ENCODE measurements around the gene BTBD7.
"Not testable (repeated sequence)": the region's sequence is repeated elsewhere in the genome, so short reads cannot be mapped to it uniquely, and the experiment has no call there.

Gene BTBD7

DNA sequence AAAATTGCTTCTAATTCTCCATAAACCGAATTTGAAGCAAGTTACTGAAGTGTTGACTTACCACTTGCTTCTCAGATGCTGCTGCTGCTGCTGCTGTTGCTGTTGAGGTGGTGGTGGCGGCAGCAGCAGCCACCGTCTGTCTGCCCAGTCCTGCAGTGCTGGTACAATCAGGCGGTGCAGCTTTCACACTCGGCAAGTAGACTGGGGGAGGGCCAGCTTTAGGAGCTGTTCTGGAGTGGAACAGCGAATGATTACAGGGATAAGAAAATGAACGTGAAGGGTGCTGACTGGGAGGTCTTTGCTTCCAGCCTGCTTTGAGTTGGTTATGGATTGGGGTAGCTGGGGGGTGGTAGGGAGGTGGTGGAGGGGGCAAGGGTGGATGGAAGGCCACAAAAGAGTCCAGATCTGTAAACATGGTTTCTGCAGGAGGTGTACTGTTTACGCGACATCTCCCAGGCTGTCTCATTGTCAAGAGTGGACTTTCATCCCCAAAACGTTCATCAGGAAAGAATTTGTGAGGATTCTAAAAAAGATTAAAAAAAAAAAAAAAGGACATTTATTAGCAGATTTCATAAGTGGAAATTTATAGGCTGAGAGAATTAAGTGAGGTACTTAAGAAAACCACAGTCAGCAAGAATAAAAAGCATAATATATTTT lies 86.9 kb downstream of the BTBD7 start:
- DNase-seq = peak in 1 of 3 experiments; percentile 30

DNA sequence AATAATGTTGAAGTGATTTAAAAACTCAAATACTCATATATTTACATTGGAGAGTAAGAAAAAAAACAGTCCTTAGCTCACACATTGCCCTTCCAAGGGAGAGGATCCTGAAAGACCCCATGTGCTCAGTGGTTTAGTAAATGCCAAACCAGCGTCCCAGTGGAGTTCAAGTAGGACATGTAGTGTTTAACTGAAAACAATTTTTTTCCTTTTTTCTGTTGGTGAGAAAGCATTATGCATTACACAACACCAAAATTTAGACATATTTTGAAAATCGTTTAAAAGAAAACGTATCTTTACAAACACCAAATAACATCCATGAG lies 92.2 kb downstream of the BTBD7 start:
- no peak for DNase-seq

DNA sequence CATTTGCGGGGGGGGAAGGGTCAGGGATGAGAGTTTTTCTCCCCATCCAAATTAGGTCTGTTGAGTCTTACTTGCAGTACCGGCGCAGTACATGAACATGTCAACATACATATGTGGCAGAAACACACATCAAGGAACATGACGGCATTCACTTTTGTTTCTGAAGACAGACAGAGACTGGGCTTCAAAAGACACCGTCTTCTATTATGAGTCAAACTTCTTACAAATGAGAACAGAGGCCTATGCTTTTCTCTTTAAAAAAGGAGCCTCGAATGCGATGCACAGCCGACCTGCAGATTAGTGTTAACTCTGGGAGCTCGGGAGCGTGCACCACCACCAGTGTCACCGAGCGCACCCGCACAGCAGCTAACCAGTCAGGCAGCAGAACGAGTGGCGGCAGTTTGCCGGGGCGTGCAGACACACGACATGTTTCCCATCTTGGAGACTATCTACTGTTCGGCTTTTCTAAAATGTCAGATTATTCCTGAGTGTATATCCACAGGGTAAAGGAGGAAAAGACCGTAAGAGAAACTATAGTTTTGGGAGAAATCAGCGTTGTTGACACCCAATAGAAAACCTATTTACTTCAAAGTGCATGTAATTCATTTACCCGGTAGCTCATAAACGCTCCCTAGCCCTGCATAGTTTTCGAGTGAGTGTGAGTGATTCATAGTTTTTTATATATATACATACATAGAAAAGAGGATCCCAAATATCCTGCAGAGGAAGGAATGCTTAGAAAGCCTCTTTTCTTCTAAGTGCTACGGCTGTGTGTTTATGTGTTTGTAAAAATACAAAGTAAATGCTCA lies 92.8 kb downstream of the BTBD7 start:
- no peak for DNase-seq

DNA sequence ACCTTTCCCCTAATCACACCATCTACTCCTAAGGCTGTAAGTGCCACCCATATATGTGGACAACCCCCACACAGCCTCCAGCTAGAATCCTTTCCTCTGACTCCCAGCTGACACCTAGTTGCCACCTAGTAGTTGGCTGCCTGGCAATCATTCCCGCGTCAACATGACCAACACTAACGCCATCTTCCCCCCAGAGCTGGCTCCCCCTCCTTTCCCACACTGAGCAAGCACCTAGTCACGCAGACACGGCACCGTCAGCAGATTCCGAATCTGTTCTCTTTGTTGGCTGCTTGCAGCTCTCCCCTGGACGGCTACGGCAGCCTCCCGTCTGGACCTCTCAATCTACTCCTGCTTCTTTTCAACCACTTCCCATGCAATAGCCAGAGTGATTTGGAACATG lies 98.0 kb downstream of the BTBD7 start:
- no peak for DNase-seq

DNA sequence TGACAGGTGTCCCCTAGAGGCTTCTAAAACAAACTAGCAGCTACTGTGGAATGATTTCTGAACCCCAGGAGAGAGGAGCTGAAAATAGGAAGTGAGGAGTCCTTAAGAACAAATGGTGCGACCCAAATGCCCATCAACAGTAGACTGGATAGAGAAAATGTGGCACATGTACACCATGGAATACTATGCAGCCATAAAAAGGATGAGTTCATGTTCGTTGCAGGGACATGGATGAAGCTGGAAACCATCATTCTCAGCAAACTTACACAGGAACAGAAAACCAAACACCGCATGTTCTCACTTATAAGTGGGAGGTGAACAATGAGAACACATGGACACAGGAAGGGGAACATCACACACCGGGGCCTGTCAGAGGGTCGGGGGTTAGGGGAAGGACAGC lies 99.8 kb downstream of the BTBD7 start:
- DNase-seq = not testable (repeated sequence)

DNA sequence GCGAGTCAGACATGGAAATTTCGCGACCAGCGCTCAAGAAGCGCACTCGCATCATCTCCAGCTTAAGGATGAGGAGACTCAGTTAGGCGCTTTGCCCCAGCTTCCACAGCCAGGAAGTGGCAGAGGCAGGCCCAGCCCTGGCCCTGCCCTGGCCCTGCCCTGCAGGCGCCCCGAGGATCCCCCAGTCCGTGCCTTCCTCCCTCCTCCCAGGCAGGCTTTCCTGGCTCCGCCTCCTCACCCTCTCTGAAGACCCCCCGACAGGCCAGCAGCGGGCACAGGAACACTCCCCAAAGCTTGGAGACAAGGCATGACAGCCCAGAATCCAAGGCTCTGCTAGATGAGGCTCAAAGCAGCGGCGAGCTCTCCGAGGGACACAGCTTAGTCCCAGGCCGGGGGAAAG lies 100.7 kb downstream of the BTBD7 start:
- no peak for DNase-seq

DNA sequence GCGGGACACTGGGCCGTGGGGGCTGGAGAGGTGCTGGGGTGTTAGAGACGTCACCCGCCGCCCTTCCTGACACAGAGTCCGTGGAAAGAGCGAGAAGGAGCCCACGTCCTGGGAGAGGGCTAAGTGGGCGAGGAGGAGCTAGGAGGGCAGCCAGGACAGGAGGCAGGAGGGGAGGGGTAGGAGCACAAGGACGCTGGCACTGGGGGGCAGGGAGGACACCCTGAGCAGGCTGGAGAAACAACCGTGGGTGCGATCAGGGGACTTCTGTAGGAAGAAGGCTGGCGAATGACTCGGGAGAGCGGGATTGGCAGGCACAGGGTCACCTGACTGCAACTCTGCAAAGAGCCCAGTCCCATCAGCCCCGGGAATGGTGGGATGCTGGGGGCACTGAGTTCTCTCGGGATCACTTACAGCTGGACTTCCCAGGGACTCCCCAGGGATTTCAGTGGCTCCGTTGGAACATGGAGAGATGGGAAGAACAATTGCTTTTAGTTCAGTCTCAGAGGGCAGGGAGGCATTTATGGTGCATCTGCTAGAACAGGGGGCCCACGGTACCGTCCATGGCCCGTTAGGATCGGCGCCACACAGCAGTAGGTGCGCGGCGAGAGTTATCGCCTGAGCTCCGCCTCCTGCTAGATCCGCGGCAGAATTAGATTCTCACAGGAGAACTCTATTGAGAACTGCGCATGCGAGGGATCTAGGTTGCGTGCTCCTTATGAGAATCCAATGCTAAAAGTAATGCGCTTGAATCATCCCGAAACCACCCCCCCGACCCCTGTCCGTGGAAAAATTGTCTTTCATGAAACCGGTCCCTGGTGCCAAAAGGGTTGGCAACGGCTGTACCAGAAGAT lies 101.5 kb downstream of the BTBD7 start:
- DNase-seq = peak in 2 of 3 experiments; percentile 48 to 59

DNA sequence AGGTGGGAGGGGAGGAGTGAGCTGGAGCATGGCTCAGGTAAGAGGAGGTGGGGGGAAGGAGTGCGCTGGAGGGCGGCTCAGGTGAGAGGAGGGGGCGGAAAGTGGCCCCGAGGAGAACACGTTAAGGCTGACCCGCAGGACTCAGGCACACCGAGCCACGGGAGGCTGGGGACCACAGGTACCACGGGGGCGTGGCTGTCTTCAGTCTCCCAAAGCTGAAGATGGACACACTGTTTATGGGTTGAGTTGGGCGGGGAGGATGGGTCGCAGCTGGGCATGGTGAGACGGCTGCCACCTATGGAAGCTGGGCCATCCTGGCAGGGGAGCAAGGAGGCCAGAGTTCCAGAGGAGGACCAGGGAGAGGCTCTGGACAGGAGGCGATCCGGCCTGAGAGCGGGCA lies 102.3 kb downstream of the BTBD7 start:
- DNase-seq = no peak

DNA sequence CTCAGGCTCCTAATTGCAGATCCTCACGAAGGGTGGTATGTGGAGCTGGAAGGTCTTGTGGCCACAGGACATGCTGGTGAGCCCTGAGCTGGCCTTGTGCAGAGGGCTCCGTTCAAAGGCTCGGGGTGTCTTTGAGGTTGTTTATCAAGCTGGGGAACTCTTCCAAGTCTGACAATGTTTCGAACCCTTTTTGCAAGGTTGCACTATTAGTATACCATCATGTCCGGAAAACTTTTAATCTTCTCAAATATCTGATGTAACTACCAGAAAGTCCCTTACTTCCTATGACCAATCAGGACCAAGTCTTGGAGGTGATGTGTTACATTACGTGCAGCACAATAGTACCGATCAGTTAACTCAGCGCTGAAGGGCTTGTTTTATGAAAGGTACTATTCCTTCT lies 104.3 kb downstream of the BTBD7 start:
- DNase-seq = no peak

DNA sequence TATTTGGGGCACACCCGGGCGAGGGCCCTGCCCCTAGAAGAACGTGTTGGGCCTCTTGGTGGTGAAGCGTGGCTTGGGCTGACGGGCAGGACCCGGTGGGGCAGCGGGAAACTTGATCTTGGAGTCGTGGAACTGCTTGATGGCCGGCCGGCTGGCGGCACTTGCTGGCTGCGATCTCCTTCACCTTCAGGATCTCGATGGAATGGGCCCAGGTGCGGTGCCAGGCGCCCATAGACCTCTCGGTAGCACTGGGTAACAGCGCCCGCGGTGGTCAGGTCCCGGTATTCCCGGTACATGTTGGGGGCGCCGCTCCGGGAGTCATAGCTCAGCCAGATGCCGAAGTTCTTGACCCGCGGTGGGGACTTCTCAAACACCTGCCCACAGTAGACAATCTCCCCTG lies 109.3 kb downstream of the BTBD7 start:
- DNase-seq = no peak

DNA sequence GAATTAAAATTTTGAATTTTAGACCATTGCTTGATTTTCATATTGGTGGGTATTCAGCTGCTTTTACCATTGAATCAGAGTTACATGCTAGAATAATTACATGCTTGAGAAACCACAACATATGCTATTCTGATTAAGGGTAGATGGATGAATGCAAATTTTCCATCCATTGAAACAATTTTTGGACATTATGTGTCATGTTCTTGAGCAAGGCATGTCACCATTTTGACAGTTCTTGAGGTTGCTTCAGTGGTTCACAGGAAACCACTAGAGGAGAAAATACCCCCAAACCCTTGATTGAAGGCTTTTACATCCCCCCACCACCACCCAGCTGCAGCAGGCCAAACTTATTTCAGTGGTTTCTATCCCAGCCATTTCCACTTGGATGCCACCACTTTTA lies 112.3 kb downstream of the BTBD7 start:
- DNase-seq = no peak

DNA sequence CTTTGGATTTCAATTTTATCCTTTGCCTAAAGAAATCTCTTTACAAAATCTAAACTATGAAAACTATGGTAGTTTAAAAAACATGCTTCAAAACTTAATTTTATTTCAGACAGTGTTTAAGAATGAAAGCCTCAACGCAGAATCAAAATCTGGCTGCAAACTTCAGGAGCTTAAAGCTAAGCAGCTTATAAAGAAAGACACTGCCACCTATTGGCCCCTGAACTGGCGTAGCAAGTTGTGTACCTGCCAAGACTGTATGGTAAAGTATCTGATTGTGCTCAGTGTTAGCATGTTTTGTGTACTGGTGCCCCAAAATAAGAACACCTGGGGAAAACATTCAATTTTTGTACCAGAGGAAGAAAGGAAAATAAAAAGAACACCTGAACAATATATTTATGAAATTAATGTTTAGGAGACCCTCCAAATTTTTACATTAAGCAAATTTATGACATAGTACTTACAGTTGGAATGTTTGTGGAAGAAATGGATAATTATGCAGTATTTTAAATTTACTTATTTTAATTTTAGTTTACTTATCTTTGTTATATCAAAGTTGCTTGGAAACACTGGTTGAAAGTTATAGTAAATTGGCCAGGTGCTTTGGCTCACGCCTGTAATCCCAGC lies 113.6 kb downstream of the BTBD7 start:
- peak; percentile 33 to 75 (median 47) for DNase-seq

DNA sequence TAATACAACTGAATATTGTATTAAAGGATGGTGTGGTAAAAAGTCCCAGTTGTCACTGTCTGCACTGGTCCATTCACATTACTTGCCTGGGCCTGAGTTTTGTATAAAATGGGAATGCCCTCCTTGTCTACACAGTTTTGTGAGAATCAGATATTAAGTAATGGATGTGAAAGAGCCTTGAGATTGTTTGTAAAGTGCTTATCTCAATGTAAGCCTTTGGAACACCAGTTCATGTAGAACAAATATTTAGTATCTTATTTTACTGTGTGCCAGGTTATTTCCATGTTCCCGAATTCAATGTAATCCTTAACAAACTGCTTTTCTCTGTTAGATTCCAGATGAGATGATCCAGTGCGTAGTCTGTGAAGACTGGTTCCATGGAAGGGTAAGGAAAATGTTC lies 118.2 kb downstream of the BTBD7 start:
- DNase-seq = no peak

DNA sequence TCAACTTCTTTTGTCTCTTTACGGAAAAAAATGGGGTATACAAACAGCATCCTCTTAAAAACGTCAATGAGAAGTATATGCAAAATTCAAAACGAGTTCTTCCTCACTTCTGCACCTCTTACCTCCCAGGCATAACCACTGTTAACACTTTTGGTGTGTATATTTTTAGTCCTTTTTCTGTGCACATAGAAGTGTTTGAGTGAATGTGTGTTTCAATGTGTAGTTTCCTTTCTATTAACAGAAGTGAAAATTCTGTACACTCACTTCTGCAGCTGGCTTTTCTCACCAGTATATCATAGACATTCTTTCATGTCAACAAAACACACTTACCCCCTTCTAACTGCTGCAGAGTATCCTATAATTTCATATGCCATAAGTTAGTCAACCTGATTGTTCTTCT lies 120.4 kb downstream of the BTBD7 start:
- DNase-seq = no peak

DNA sequence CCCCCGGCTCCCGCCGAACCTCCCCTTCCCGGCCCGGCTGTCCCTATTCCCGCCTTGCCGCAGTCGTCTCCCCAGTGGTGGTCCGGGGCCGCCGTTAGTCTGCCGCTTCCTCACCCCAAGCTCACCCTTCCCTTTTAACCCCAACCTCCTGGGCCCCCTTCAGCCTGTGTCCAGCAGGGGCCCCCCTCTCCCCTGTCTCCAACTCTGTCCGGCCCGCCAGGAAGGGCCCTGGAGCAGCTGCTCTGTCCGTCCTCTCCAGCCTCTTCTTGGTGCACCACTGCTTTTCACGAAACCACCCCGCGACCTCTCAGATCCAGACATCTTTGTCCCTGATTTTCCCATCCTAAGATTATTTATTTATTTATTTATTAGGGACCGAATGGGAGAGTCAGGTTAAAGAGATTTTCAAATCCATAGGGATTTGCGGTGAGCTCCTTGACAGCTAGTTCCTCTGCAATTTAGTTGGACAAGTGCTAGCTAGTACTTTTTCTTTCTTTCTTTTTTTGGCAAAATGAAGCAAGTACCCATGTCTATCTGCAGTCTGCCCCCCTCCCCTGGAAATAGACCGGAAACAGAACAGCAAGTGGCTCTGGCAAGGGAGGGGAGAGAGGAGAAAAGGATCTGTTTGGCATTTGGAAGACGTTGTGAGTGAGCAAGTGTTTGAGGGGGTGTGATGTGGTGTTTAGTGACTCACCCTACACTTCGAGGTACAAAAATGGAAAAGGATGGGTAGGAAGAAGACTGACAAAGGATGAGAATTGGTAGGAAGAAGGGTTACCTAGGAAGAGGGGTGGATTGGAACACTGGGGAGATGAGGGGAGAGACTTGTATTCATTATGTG lies 125.1 kb downstream of the BTBD7 start:
- DNase-seq = peak in 2 of 3 experiments; percentile 53 to 84

DNA sequence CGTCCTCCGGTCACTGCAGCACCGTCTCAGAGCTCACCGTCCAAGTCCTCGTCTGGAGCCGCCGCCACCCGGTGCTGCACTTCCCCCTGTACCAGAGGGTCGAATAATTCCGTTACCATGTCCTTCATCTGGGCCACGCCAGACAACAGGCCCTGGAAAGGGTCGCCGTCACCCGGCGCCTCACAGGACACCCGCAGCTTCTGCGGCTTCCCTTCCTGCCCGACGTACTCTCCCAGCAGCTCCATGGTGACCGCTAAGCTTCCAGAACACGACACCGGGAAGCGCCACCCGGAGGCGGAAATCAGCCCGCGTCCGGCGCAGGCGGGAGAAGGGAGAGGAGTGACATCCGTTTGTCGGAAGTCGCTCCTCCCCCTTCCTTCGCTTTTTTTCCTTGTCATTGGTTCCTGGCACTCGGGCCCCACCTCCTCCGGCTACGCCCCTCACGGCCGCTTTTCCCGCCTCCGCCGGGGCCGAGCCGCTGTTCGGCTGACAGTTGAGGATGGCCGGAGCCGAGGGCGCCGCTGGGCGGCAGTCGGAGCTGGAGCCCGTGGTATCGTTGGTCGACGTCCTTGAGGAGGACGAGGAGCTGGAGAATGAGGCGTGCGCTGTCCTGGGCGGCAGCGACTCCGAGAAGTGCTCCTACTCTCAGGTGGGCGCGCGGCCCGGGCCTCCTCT lies 125.9 kb downstream of the BTBD7 start, which contains the start of the genes GON7 and UBR7:
TSS of gene GON7 (minus strand) at position 273 of the 675 bp plus-strand sequence. CDS start at position 245, 28 bp downstream.
TSS of gene UBR7 (plus strand) at position 464 of the 675 bp plus-strand sequence. CDS start at position 500, 36 bp downstream.
- peak; percentile 99 for DNase-seq

DNA sequence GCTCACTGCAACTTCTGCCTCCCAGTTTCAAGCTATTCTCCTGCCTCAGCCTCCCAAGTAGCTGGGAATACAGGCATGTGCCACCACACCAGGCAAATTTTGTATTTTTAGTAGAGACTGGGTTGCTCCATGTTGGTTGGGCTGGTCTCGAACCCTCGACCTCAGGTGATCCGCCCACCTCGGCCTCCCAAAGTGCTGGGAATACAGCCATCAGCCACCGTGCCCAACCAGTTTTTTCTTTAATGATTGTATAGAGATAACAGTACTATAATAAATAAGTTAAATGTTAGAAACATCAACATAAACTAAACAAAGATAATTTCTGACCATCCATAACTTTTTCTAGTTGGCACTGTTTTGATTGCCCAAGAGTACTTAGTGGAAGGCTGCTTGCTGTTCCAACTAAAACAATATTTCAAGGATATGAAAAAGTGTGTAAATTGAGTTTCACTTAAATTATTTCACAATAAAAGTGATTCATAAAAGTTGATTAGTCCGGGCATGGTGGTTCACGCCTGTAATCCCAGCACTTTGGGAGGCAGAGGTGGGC lies 131.6 kb downstream of the BTBD7 start:
- DNase-seq = no peak

DNA sequence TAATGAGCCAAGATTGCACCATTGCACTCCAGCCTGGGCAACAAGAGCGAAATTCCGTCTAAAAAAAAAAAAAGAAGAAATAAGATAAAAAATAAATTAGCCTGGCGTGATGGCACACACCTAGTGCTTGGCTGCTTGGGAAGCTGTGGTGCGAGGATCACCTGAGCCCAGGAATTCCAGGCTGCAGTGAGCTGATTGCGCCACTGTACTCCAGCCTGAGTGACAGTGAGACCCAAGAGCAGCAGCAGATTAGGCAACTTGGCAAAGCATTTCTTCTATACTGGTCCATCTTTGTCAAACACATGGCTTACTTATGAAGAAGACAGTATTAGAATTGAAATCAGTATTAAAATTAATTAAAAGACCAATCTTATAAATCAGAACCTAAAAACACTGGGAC lies 132.3 kb downstream of the BTBD7 start:
- DNase-seq = no peak

DNA sequence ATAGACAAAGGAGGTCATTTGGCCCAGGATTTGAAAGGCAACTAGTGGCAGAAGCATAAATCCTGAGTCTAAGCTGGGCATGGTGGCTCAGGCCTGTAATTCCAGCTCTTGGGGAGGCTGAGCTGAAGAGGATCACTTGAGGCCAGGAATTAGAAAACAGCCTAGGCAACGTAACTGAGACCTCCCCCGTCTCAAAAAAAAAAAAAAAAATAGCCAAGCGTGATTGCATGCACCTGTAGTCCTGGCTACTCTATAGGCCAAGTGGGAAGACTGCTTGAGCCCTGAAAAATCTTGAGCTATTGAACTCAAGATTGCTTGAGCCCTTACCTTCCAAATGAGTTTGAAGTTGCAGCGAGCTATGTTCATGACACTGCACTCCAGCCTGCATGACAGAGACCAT lies 133.8 kb downstream of the BTBD7 start:
- DNase-seq = peak in 1 of 3 experiments; percentile 10

DNA sequence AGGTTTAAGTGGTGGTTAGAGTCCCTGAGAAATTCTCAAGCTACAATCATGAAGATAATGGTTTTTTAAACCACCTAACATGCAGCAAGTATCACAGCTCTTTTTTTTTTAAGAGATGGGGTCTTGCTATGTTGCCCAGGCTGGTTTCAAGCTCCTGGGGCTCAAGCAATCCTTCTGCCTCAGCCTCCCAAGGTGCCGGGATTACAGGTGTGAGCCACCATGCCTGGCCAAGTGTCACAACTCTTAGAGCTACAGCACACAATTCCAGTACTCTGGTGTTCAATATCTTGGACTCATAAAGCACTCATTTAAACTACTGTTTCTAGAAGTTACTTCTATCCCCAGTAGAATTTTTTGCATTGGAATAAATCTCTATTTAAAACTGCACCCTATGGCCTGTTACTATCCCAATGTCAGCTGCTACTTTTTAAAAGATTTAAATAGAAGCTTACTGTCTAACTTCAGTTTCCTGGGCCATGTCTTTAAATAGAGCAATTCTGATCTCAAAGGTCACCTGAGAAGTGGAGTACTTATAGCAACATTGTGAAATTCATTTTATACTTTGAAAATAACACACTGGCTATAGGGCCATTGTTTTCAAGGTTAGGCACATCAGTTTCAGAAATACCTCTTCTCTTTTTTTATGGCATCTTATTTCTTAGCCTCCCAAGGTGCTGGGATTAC lies 137.4 kb downstream of the BTBD7 start:
- no peak for DNase-seq
